ENCODE measurements around the gene CMIP.

GRCh38 chr16:81478876-81479511 is 34.4 kb downstream of the CMIP start:
- TF ChIP-seq POLR2A (IDR thresholded peaks at IDR 0.05) = no peak
- TF ChIP-seq, protein P1, sequence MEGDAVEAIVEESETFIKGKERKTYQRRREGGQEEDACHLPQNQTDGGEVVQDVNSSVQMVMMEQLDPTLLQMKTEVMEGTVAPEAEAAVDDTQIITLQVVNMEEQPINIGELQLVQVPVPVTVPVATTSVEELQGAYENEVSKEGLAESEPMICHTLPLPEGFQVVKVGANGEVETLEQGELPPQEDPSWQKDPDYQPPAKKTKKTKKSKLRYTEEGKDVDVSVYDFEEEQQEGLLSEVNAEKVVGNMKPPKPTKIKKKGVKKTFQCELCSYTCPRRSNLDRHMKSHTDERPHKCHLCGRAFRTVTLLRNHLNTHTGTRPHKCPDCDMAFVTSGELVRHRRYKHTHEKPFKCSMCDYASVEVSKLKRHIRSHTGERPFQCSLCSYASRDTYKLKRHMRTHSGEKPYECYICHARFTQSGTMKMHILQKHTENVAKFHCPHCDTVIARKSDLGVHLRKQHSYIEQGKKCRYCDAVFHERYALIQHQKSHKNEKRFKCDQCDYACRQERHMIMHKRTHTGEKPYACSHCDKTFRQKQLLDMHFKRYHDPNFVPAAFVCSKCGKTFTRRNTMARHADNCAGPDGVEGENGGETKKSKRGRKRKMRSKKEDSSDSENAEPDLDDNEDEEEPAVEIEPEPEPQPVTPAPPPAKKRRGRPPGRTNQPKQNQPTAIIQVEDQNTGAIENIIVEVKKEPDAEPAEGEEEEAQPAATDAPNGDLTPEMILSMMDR (IDR thresholded peaks at IDR 0.05) = no peak
